Measurements from ENCODE around the gene ZNF462. TPM values are rescaled to one million over a fixed set of nuclear protein-coding genes. Genes with fewer than 3 reads are reported as not detected.

ZNF462 gene
- total RNA-seq, 1 donor from 2014 or later, result 98.3 TPM

GRCh38 chr9:106954974-106955850, 92.2 kb downstream of the ZNF462 start:
- TF ChIP-seq, protein P1, sequence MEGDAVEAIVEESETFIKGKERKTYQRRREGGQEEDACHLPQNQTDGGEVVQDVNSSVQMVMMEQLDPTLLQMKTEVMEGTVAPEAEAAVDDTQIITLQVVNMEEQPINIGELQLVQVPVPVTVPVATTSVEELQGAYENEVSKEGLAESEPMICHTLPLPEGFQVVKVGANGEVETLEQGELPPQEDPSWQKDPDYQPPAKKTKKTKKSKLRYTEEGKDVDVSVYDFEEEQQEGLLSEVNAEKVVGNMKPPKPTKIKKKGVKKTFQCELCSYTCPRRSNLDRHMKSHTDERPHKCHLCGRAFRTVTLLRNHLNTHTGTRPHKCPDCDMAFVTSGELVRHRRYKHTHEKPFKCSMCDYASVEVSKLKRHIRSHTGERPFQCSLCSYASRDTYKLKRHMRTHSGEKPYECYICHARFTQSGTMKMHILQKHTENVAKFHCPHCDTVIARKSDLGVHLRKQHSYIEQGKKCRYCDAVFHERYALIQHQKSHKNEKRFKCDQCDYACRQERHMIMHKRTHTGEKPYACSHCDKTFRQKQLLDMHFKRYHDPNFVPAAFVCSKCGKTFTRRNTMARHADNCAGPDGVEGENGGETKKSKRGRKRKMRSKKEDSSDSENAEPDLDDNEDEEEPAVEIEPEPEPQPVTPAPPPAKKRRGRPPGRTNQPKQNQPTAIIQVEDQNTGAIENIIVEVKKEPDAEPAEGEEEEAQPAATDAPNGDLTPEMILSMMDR (IDR thresholded peaks at IDR 0.05; ENCODE audit: unreplicated experiment), result no peak
- peak overlapping the region; percentile 2 for H3K4me3 Mint-ChIP-seq (ENCODE audit: unreplicated experiment)
- no peak overlapping the region for H3K27ac Mint-ChIP-seq (ENCODE audit: unreplicated experiment)
- H3K4me1 Mint-ChIP-seq (ENCODE audit: unreplicated experiment), result peaks cover 26% of the 10 kb centered on the region
- no peaks in the 10 kb centered on the region for H3K9me3 Mint-ChIP-seq (ENCODE audit: unreplicated experiment)
- DNase-seq (ENCODE audit: low spot score), result no peak
- H3K36me3 Mint-ChIP-seq (ENCODE audit: low read depth, unreplicated experiment), result peaks cover 35% of the 10 kb centered on the region
- H3K27me3 Mint-ChIP-seq (ENCODE audit: unreplicated experiment), result no peaks in the 10 kb centered on the region

DNA sequence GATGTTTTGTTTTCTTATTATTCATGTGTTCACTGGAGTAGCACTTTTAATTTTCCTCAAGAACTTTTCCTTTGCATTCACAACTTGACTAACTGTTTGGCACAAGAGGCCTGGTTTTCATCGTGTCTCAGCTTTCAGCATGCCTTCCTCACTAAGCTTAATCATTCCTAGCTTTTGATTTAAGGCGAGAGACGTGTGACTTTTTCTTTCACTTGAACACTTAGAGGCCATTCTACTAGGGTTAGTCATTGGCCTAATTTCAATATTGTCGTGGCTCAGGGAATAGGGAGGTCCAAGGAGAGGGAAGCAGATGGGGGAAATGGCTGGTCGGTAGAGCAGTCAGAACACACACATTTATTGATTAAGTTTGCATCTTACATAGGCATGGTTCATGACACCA, 94.0 kb downstream of the ZNF462 start:
- TF ChIP-seq, protein P1 (IDR thresholded peaks at IDR 0.05; ENCODE audit: unreplicated experiment), result no peak
- Mint-ChIP-seq H3K9me3 (ENCODE audit: unreplicated experiment) (no peaks in the 10 kb centered on the region), H3K4me1 (ENCODE audit: unreplicated experiment) (peaks cover 39% of the 10 kb centered on the region), H3K36me3 (ENCODE audit: low read depth, unreplicated experiment) (peaks cover 46% of the 10 kb centered on the region), H3K4me3 (ENCODE audit: unreplicated experiment) (no peak overlapping the region), H3K27me3 (ENCODE audit: unreplicated experiment) (peaks cover 5% of the 10 kb centered on the region), H3K27ac (ENCODE audit: unreplicated experiment) (no peak overlapping the region)
- DNase-seq (ENCODE audit: low spot score), result no peak

DNA sequence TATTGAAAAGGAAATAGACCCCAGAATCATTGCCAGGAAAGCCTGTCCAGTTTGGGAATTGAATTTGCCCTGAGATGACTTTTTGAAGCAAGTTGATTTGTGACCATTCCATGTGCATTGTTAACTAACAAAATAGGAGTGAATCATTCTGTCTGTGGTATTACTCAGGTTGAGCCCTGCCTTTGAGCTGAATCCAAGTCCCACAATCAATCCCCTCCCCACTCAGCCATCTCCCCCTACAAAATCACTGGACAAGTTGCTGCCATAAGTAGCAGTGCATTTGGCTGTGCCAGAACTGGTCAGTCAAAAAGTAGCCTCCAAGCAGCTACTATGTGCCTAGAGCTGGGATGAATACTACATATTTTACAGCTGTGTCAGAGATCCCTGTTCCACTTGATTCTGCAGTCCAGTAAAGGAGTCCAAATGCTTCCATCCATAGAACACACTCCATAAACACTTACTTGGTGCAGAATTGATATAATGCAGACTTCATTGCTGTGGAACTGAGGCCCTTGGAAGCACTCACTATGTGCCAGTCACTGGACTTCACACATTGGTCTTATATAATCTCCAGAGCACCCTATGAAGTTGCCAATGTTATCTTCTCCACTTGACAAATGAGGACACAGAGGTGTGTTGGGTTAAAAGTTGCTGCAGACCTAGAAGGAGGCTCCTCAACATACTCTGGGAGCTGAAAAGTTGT, 96.1 kb downstream of the ZNF462 start:
- peaks cover 43% of the 10 kb centered on the region for H3K36me3 Mint-ChIP-seq (ENCODE audit: low read depth, unreplicated experiment)
- no peaks in the 10 kb centered on the region for H3K9me3 Mint-ChIP-seq (ENCODE audit: unreplicated experiment)
- H3K27me3 Mint-ChIP-seq (ENCODE audit: unreplicated experiment), result peaks cover 11% of the 10 kb centered on the region
- DNase-seq (ENCODE audit: low spot score), result no peak
- peaks cover 52% of the 10 kb centered on the region for H3K4me1 Mint-ChIP-seq (ENCODE audit: unreplicated experiment)
- TF ChIP-seq, protein P1 (IDR thresholded peaks at IDR 0.05; ENCODE audit: unreplicated experiment), result no peak
- H3K4me3 Mint-ChIP-seq (ENCODE audit: unreplicated experiment), result no peak overlapping the region
- peak overlapping the region; percentile 18 for H3K27ac Mint-ChIP-seq (ENCODE audit: unreplicated experiment)

- Mint-ChIP-seq H3K4me3 (ENCODE audit: unreplicated experiment) (peak overlapping the region; percentile 57), H3K27me3 (ENCODE audit: unreplicated experiment) (peaks cover 11% of the 10 kb centered on the region), H3K4me1 (ENCODE audit: unreplicated experiment) (peaks cover 53% of the 10 kb centered on the region), H3K9me3 (ENCODE audit: unreplicated experiment) (no peaks in the 10 kb centered on the region), H3K27ac (ENCODE audit: unreplicated experiment) (peak overlapping the region; percentile 98), H3K36me3 (ENCODE audit: low read depth, unreplicated experiment) (peaks cover 41% of the 10 kb centered on the region)
- DNase-seq (ENCODE audit: low spot score), result no peak
- TF ChIP-seq, protein P1 (IDR thresholded peaks at IDR 0.05; ENCODE audit: unreplicated experiment), result no peak
Observed at GRCh38 chr9:106960258-106960657, 97.3 kb downstream of the ZNF462 start.

DNA sequence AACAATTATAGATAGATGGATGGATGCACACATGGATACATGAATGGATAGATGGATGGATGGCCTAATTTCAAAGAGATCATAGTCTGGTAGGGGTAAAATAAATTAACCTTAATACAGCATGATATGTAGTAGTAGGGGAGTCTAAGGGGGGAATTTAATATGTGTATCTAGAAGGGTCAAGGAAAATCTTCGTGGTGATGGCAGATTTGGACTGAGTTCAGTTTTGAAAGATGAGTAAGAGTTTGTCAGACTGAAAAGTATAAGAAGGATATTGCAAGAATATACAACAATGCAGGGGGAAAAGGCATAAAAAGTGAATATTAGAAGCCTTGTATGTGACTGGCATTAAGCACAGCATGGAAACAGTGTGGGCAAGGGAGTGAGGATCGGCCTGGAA, 98.7 kb downstream of the ZNF462 start:
- Mint-ChIP-seq H3K27ac (ENCODE audit: unreplicated experiment) (peak overlapping the region; percentile 98), H3K4me1 (ENCODE audit: unreplicated experiment) (peaks cover 59% of the 10 kb centered on the region), H3K36me3 (ENCODE audit: low read depth, unreplicated experiment) (peaks cover 34% of the 10 kb centered on the region), H3K9me3 (ENCODE audit: unreplicated experiment) (no peaks in the 10 kb centered on the region), H3K27me3 (ENCODE audit: unreplicated experiment) (peaks cover 11% of the 10 kb centered on the region), H3K4me3 (ENCODE audit: unreplicated experiment) (peak overlapping the region; percentile 13)
- TF ChIP-seq, protein P1 (IDR thresholded peaks at IDR 0.05; ENCODE audit: unreplicated experiment), result no peak
- no peak for DNase-seq (ENCODE audit: low spot score)

Data from endothelial cell (in vitro differentiated cells).